IPS-18c (cell line): ENCODE data around the gene RBM20.

Experiments
- H3K4me3 ChIP-seq: 2 replicates; pipeline ENCODE4 v1.7.0; 2013; ENCODE audit warnings: low read depth, mild to moderate bottlenecking, low read length, moderate library complexity; ENCODE audit not compliant: insufficient read depth
- H3K9me3 ChIP-seq: one replicate; pipeline ENCODE4 v1.6.1; 2013; ENCODE audit warnings: mild to moderate bottlenecking, low read length, moderate library complexity; ENCODE audit not compliant: control insufficient read depth, insufficient read depth

Gene RBM20

GRCh38 chr10:110733218-110733952, 89.2 kb downstream of the RBM20 start:
- no peak overlapping the region for H3K4me3 ChIP-seq
- H3K9me3 ChIP-seq = no peaks in the 10 kb centered on the region

- Histone ChIP-seq H3K4me3 (no peak overlapping the region), H3K9me3 (no peaks in the 10 kb centered on the region)
Measured at GRCh38 chr10:110735620-110736027, 91.5 kb downstream of the RBM20 start.

- Histone ChIP-seq H3K4me3 (no peak overlapping the region), H3K9me3 (no peaks in the 10 kb centered on the region)
Measured at GRCh38 chr10:110737886-110738634, 93.9 kb downstream of the RBM20 start.

GRCh38 chr10:110739811-110740271, 95.7 kb downstream of the RBM20 start:
- no peaks in the 10 kb centered on the region for H3K9me3 ChIP-seq
- H3K4me3 ChIP-seq = no peak overlapping the region

GRCh38 chr10:110742801-110743200, 98.7 kb downstream of the RBM20 start:
- Histone ChIP-seq H3K4me3 (no peak overlapping the region), H3K9me3 (no peaks in the 10 kb centered on the region)

GRCh38 chr10:110744782-110745181, 100.6 kb downstream of the RBM20 start:
- H3K4me3 ChIP-seq = no peak overlapping the region
- no peaks in the 10 kb centered on the region for H3K9me3 ChIP-seq

- H3K9me3 ChIP-seq = no peaks in the 10 kb centered on the region
Measured at GRCh38 chr10:110746254-110746826, 102.2 kb downstream of the RBM20 start.

GRCh38 chr10:110746969-110747608, 103.0 kb downstream of the RBM20 start:
- Histone ChIP-seq H3K4me3 (no peak overlapping the region), H3K9me3 (no peaks in the 10 kb centered on the region)

More at GRCh38 chr10:110746254-110746826, 102.2 kb downstream of the RBM20 start:
- no peak overlapping the region for H3K4me3 ChIP-seq

- Histone ChIP-seq H3K4me3 (no peak overlapping the region), H3K9me3 (no peaks in the 10 kb centered on the region)
Measured at GRCh38 chr10:110747609-110748464, 103.7 kb downstream of the RBM20 start.

- no peaks in the 10 kb centered on the region for H3K9me3 ChIP-seq
- no peak overlapping the region for H3K4me3 ChIP-seq
Measured at GRCh38 chr10:110748970-110749369, 104.8 kb downstream of the RBM20 start.

- H3K4me3 ChIP-seq = no peak overlapping the region
- no peaks in the 10 kb centered on the region for H3K9me3 ChIP-seq
Measured at GRCh38 chr10:110750931-110751330, 106.8 kb downstream of the RBM20 start.

GRCh38 chr10:110751850-110752249, 107.7 kb downstream of the RBM20 start:
- H3K9me3 ChIP-seq = no peaks in the 10 kb centered on the region
- no peak overlapping the region for H3K4me3 ChIP-seq

- Histone ChIP-seq H3K9me3 (no peaks in the 10 kb centered on the region), H3K4me3 (no peak overlapping the region)
Measured at GRCh38 chr10:110753462-110753861, 109.3 kb downstream of the RBM20 start.

- H3K4me3 ChIP-seq = no peak overlapping the region
- H3K9me3 ChIP-seq = no peaks in the 10 kb centered on the region
Measured at GRCh38 chr10:110754375-110755105, 110.4 kb downstream of the RBM20 start.

GRCh38 chr10:110755781-110756180, 111.6 kb downstream of the RBM20 start:
- Histone ChIP-seq H3K4me3 (no peak overlapping the region), H3K9me3 (no peaks in the 10 kb centered on the region)

GRCh38 chr10:110756876-110757275, 112.7 kb downstream of the RBM20 start:
- Histone ChIP-seq H3K4me3 (no peak overlapping the region), H3K9me3 (no peaks in the 10 kb centered on the region)
